Measurements from ENCODE around the gene APOC4.
"Not testable (repeated sequence)": the region's sequence is repeated elsewhere in the genome, so short reads cannot be mapped to it uniquely, and the experiment has no call there.

APOC4 gene

GRCh38 chr19:44914433-44915206 lies 27.4 kb upstream of the APOC4 start, which contains the start of gene APOC1:
TSS of gene APOC1 (plus strand) at chr19:44914608. CDS start at chr19:44914892, 284 bp downstream.
- DNase-seq: peak; percentile 80

GRCh38 chr19:44924243-44924725 lies 17.8 kb upstream of the APOC4 start:
- no peak for DNase-seq

- peak; percentile 19 for DNase-seq
Measured at GRCh38 chr19:44925114-44925891, 16.7 kb upstream of the APOC4 start.

- not testable (repeated sequence) for DNase-seq
Measured at GRCh38 chr19:44926245-44927077, 15.6 kb upstream of the APOC4 start.

- peak; percentile 70 for DNase-seq
Measured at GRCh38 chr19:44927746-44928145, 14.3 kb upstream of the APOC4 start.

GRCh38 chr19:44930088-44930487 lies 11.9 kb upstream of the APOC4 start:
- DNase-seq: no peak

GRCh38 chr19:44931541-44931940 lies 10.5 kb upstream of the APOC4 start:
- no peak for DNase-seq

- no peak for DNase-seq
Measured at GRCh38 chr19:44939668-44940067, 2.4 kb upstream of the APOC4 start.

GRCh38 chr19:44943801-44944249 lies 1.8 kb downstream of the APOC4 start:
- no peak for DNase-seq

GRCh38 chr19:44947041-44947581 lies 5.1 kb downstream of the APOC4 start:
- DNase-seq: no peak

GRCh38 chr19:44948237-44948636 lies 6.2 kb downstream of the APOC4 start:
- DNase-seq: no peak

GRCh38 chr19:44948763-44949374 lies 6.8 kb downstream of the APOC4 start:
- DNase-seq: peak; percentile 32

- no peak for DNase-seq
Measured at GRCh38 chr19:44949550-44949949, 7.5 kb downstream of the APOC4 start.

- peak; percentile 74 for DNase-seq
Measured at GRCh38 chr19:44951179-44952159, 9.4 kb downstream of the APOC4 start.

- DNase-seq: no peak
Measured at GRCh38 chr19:44954278-44954648, 12.2 kb downstream of the APOC4 start.

GRCh38 chr19:44954649-44955504 lies 12.8 kb downstream of the APOC4 start, which contains the start of gene CLPTM1:
TSS of gene CLPTM1 (plus strand) at chr19:44955380. CDS start at chr19:44955396, 16 bp downstream.
- DNase-seq: peak; percentile 97

- DNase-seq: peak; percentile 7
Measured at GRCh38 chr19:44955505-44956439, 13.7 kb downstream of the APOC4 start.

GRCh38 chr19:44957526-44957925 lies 15.5 kb downstream of the APOC4 start:
- DNase-seq: no peak
